GM12873 (cell line): ENCODE results near the gene BCAS1.

Source experiments
- CTCF ChIP-seq: IDR thresholded peaks from 2 replicates; pipeline ENCODE4 v1.5.1; 2012; ENCODE audit warnings: low read depth, mild to moderate bottlenecking, moderate library complexity, low read length, control low read depth; ENCODE audit not compliant: insufficient read depth; ENCODE audit errors: missing control alignments

The BCAS1 gene

GRCh38 chr20:54076259-54076658 lies 5.9 kb upstream of the BCAS1 start:
- no peak for TF ChIP-seq CTCF

GRCh38 chr20:54075322-54075721 lies 4.9 kb upstream of the BCAS1 start:
- TF ChIP-seq CTCF: no peak

DNA sequence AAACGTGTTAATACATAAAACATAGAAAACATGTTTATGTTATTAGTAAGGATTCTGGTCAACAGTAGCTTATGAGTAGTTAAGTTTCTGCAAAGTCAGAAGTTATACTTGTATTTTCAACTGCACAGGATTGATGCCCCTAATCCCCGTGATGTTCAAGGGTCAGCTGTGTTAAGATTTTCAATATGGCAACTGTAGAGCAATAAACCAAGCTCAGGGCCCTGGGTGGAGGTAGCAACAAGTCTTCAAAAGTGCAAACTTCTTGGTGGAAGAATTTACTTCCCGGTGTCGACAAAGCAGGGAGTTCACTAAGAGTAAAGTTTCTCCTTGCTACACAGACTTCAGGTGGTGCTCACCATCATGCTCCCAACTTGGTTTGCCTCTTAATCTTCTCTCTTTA lies 4.1 kb upstream of the BCAS1 start:
- TF ChIP-seq CTCF: no peak

DNA sequence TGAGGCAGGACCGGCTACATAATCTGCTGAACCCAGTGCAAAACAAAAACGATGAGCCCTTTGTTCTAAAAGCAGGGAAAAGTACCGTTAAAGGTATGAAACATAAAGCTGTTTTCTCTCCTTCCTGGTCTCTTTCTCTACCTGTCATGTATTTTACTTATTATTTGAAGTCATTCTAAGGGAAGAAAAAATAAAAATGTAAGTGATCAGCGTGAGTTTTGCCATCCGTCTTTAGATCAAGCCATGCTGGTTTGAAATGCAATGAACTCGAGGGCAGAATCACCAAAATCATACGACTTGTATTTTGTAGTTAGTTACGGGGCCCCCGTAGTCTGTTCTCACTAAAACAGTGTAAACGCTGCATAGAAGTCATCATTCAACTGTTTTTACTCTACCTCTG lies 2.9 kb upstream of the BCAS1 start:
- TF ChIP-seq CTCF: no peak

- no peak for TF ChIP-seq CTCF
Measured at GRCh38 chr20:54069501-54069971, 858 bp downstream of the BCAS1 start.

GRCh38 chr20:54068966-54069365 lies 1.4 kb downstream of the BCAS1 start:
- no peak for TF ChIP-seq CTCF

DNA sequence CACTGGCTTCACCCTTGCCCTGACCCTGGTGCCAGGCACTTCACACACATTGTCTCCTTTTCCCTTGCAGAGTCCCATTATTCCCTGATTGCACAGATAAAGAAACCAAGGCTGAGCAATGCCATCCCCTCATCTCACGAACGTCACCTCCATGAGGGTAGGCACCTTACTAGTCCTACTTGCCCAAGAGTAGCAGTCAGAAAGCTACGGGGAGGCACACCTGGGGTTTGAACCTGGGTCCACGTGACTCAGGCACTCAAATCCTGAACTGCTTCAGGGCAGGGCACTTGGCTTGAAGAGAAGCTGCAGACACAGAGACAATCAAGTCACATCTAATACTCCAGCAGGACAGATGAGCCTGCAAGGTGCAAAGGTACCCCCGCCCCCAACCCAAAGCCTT lies 1.9 kb downstream of the BCAS1 start:
- TF ChIP-seq CTCF: no peak
